Forelimb muscle (tissue), 1 donor: ENCODE data around the gene RAB7A. TPM values are rescaled to one million over a fixed set of nuclear protein-coding genes. Genes with fewer than 3 reads are reported as not detected.

ENCODE experiments used
- DNase-seq: peaks from one replicate; pipeline ENCODE4 v3.0.0-alpha.2; 2013; ENCODE audit warnings: low read depth
- polyA plus RNA-seq: library from polyadenylated mRNA; unstranded; fragments of 120-200 nt; gene quantifications from one replicate; pipeline ENCODE4 v1.2.1, GENCODE V29; 2013; ENCODE audit not compliant: insufficient read length

Gene RAB7A
- polyA plus RNA-seq, 1 donor: 134 TPM

GRCh38 chr3:128848936-128849335, 123.0 kb downstream of the RAB7A start:
- no peak for DNase-seq

- no peak for DNase-seq
Measured at GRCh38 chr3:128849911-128850455, 124.0 kb downstream of the RAB7A start.

- no peak for DNase-seq
Measured at GRCh38 chr3:128850544-128850943, 124.6 kb downstream of the RAB7A start.

- DNase-seq: no peak
Measured at GRCh38 chr3:128851601-128852000, 125.6 kb downstream of the RAB7A start.

- no peak for DNase-seq
Measured at GRCh38 chr3:128853826-128854225, 127.8 kb downstream of the RAB7A start.

GRCh38 chr3:128854475-128854874, 128.5 kb downstream of the RAB7A start:
- no peak for DNase-seq

GRCh38 chr3:128855569-128855968, 129.6 kb downstream of the RAB7A start:
- DNase-seq: no peak

- no peak for DNase-seq
Measured at GRCh38 chr3:128858167-128858566, 132.2 kb downstream of the RAB7A start.

- DNase-seq: no peak
Measured at GRCh38 chr3:128859630-128860029, 133.6 kb downstream of the RAB7A start.

- no peak for DNase-seq
Measured at GRCh38 chr3:128861491-128861890, 135.5 kb downstream of the RAB7A start.

GRCh38 chr3:128863560-128863959, 137.6 kb downstream of the RAB7A start:
- DNase-seq: no peak

Other genes with a start within 250 kb of the RAB7A start
- 2.9 TPM for gene GATA2, start 233.0 kb upstream of the RAB7A start, polyA plus RNA-seq
- gene RPN1, start 75.4 kb upstream of the RAB7A start, polyA plus RNA-seq: 91.6 TPM
- gene ACAD9, start 153.4 kb downstream of the RAB7A start, polyA plus RNA-seq: 22.7 TPM